Measurements from ENCODE around the gene C4orf51. TPM values are rescaled to one million over a fixed set of nuclear protein-coding genes. Genes with fewer than 3 reads are reported as not detected.

The C4orf51 gene
- total and polyA plus RNA-seq, 10 donors, result not detected

DNA sequence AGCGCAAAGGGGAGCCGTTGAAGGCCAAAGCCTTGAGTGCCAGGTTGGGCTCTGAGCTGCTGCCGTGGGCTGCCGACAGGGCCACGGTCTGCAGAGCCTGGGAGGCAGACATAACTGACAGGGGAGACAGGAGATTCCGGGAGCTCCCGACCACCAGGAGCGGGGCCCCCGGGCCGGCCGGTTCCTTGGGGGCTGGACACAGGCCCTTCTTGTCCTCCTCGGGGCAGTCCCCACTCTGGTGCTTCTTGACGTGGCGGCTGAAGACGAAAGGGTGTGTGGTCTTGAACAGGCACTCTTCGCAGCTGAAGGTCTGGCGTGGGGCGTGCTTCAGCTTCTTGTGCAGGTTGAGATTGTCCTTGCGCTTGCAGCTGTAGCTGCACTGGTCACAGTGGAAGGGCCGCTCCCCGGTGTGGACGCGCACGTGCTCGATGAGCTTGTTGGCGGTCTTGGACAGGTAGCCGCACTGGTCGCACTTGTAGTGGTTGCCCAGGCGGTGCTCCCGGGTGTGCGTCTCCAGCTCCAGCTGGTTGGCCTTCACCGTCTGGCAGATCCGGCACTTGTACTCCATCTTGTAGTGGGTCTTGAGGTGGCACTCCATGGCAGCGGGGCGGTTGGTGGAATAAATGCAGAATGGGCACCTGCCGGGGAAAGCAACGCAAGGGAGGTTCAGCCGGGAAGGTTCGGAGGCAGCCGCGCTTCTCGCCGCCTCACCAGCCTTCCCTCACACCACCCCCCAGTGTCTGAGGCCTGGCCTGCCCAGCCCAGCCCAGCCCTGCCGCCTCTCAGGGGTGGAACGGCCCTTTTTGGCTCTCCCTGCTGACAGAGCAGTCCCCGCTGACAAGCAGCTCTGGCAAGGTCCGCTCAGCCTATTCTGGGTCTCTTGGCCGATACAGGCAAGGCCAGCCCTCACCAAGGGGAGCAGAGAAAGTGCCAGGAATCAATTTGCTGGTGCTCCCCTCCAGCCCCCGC is 81.3 kb downstream of the C4orf51 start:
- peak; percentile 76 for DNase-seq
- intact Hi-C loops (cut with DNase I; ENCODE audit: low total_unique reads), result no loop called here
- H3K36me3 ChIP-seq, result peaks cover 0 to 73% (median 51%) of the 10 kb centered on the region in 6 donors
- no peaks in the 10 kb centered on the region for H3K9me3 ChIP-seq
- TF ChIP-seq POLR2A (IDR thresholded peaks at IDR 0.05) (no peak), POLR2AphosphoS5 (IDR thresholded peaks at IDR 0.05) (no peak)
- TF ChIP-seq, protein P1, sequence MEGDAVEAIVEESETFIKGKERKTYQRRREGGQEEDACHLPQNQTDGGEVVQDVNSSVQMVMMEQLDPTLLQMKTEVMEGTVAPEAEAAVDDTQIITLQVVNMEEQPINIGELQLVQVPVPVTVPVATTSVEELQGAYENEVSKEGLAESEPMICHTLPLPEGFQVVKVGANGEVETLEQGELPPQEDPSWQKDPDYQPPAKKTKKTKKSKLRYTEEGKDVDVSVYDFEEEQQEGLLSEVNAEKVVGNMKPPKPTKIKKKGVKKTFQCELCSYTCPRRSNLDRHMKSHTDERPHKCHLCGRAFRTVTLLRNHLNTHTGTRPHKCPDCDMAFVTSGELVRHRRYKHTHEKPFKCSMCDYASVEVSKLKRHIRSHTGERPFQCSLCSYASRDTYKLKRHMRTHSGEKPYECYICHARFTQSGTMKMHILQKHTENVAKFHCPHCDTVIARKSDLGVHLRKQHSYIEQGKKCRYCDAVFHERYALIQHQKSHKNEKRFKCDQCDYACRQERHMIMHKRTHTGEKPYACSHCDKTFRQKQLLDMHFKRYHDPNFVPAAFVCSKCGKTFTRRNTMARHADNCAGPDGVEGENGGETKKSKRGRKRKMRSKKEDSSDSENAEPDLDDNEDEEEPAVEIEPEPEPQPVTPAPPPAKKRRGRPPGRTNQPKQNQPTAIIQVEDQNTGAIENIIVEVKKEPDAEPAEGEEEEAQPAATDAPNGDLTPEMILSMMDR (IDR thresholded peaks at IDR 0.05 in 8 of 11, conservative IDR thresholded peaks at IDR 0.05 in 3 of 11), result no peak
- 97 to 98% (median 97%) methylated on average over 33 to 49 of the region's 49 CpGs for WGBS, 5 donors
- no peaks in the 10 kb centered on the region for H3K4me1 ChIP-seq
- H3K27ac ChIP-seq, result no peak overlapping the region
- H3K27me3 ChIP-seq (replicated peaks in 1 of 7), result no peaks in the 10 kb centered on the region
- H3K4me3 ChIP-seq, result no peak overlapping the region

DNA sequence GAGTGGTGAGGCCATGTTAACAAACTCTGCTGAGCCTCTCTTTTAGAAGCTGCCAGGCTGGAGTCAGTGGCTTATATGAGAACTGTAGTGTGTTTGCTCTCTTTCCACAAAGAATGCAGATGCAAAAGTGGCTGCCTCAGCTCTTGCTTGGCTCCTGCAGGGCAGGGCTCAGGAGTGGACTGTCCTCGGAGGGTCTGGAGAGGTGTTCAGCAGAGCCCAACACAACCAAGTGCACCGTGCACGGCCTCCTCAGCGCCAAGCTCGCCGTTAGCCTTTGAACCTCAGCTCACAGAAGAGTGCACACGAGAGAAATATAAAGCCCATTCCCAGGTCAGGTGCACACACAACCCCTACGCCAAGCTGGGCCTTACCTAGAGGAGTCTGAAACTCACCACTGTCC is 82.8 kb downstream of the C4orf51 start:
- peaks cover 0 to 81% (median 52%) of the 10 kb centered on the region in 6 donors for H3K36me3 ChIP-seq

DNA sequence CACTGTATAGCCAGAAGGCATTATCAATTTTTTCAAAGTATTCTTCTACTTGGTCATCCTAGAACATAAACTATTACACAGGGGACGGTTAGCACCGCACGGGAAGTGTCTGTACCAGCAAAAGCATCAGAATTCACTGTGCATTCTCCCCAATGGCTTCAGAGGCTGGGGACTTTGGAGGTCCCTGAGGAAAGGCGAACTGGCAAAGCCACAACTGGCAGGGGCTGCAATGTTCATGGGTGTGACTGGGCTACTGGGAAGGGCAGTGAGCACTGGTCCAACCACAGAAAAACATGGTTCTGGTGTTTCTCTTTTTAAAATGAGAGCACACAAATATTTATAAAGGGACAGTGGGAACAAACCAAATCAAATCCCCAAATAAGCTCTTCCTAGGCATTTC is 83.5 kb downstream of the C4orf51 start:
- peaks cover 0 to 88% (median 52%) of the 10 kb centered on the region in 6 donors for H3K36me3 ChIP-seq
- 94 to 99% (median 97%) methylated on average over 4 of the region's 4 CpGs for WGBS, 5 donors

More for the DNA sequence above, 82.8 kb downstream of the C4orf51 start:
- H3K4me3 ChIP-seq, result no peak overlapping the region
- WGBS, 5 donors, result 94 to 98% (median 95%) methylated on average over 8 of the region's 8 CpGs
- no peak for DNase-seq
- peaks cover 0 to 4% (median 0%) of the 10 kb centered on the region in 8 donors for H3K9me3 ChIP-seq
- no peaks in the 10 kb centered on the region for H3K27me3 ChIP-seq (replicated peaks in 1 of 7)
- intact Hi-C loops (cut with DNase I; ENCODE audit: low total_unique reads), result no loop called here
- no peak overlapping the region for H3K27ac ChIP-seq
- no peaks in the 10 kb centered on the region for H3K4me1 ChIP-seq
- TF ChIP-seq POLR2A (IDR thresholded peaks at IDR 0.05) (no peak), POLR2AphosphoS5 (IDR thresholded peaks at IDR 0.05) (no peak)
- TF ChIP-seq, protein P1 (IDR thresholded peaks at IDR 0.05 in 8 of 11, conservative IDR thresholded peaks at IDR 0.05 in 3 of 11), result no peak

More for the DNA sequence above, 83.5 kb downstream of the C4orf51 start:
- H3K4me1 ChIP-seq, result no peaks in the 10 kb centered on the region
- H3K27me3 ChIP-seq (replicated peaks in 1 of 7), result no peaks in the 10 kb centered on the region
- H3K27ac ChIP-seq, result no peak overlapping the region
- TF ChIP-seq, protein P1 (IDR thresholded peaks at IDR 0.05 in 8 of 11, conservative IDR thresholded peaks at IDR 0.05 in 3 of 11), result no peak
- TF ChIP-seq POLR2AphosphoS5 (IDR thresholded peaks at IDR 0.05), result no peak
- TF ChIP-seq POLR2A (IDR thresholded peaks at IDR 0.05), result no peak
- H3K4me3 ChIP-seq, result no peak overlapping the region
- intact Hi-C loops (cut with DNase I; ENCODE audit: low total_unique reads), result no loop called here
- H3K9me3 ChIP-seq, result peaks cover 0 to 10% (median 0%) of the 10 kb centered on the region in 8 donors
- no peak for DNase-seq

All from spleen (tissue), 11 donors.